CD4-positive, alpha-beta T cell (primary cell): Measurements from ENCODE around the gene USF2. TPM values are rescaled to one million over a fixed set of nuclear protein-coding genes. Genes with fewer than 3 reads are reported as not detected.

Experiments
- ATAC-seq: fragments of 200-7000 bp; cut with Tn5 transposase; one replicate; pipeline ENCODE4 v1.10.0; 2022; ENCODE audit warnings: mild to moderate bottlenecking; ENCODE audit not compliant: poor library complexity
- CTCF ChIA-PET: fragments of 350-600 bp; sonication (Branson Sonifier 250); formaldehyde crosslinking; loops from one replicate; lab custom pipeline; 2021; ENCODE audit warnings: antibody characterized with exemption, inconsistent platforms; lab: Charles Lee
- POLR2A ChIA-PET: fragments of 350-600 bp; sonication (Branson Sonifier 250); formaldehyde crosslinking; loops from one replicate; lab custom pipeline; 2021; ENCODE audit warnings: antibody characterized with exemption, inconsistent platforms; lab: Charles Lee
- DNase-seq, 14 experiments: peaks; one replicate each; pipeline ENCODE4 v3.0.0-alpha.2; 2013 to 2020; ENCODE audit warnings: mixed read lengths in 2 of 14
- H3K27ac ChIP-seq, 2 donors: one replicate each; pipeline versions ENCODE4 v1.5.1 to v1.7.0; 2013; ENCODE audit warnings: low read length in 2 of 2, low read depth in 1 of 2, mild to moderate bottlenecking in 1 of 2
- H3K27me3 ChIP-seq, 2 experiments: 1 replicate in 1 of 2; 2 replicates in 1 of 2; pipeline versions ENCODE4 v1.6.1 to v1.7.0; 2013; ENCODE audit warnings: low read length in 2 of 2, control low read depth in 1 of 2, mild to moderate bottlenecking in 1 of 2, moderate library complexity in 1 of 2; ENCODE audit not compliant: insufficient read depth in 2 of 2, control insufficient read depth in 1 of 2
- H3K36me3 ChIP-seq: one replicate; pipeline ENCODE4 v1.6.1; 2013; ENCODE audit warnings: low read length, control low read depth; ENCODE audit not compliant: insufficient read depth
- H3K4me1 ChIP-seq: one replicate; pipeline ENCODE4 v1.6.1; 2013; ENCODE audit warnings: low read length, control low read depth; ENCODE audit not compliant: insufficient read depth
- H3K4me3 ChIP-seq: one replicate; pipeline ENCODE4 v1.5.1; 2013; ENCODE audit warnings: mild to moderate bottlenecking, low read length, moderate library complexity
- H3K9me3 ChIP-seq, 2 experiments: 1 replicate in 1 of 2; 2 replicates in 1 of 2; pipeline versions ENCODE4 v1.6.1 to v1.7.0; 2013; ENCODE audit warnings: low read length in 2 of 2, mild to moderate bottlenecking in 2 of 2, control low read depth in 1 of 2, moderate library complexity in 1 of 2; ENCODE audit not compliant: control insufficient read depth in 1 of 2, insufficient read depth in 1 of 2
- H3K27ac Mint-ChIP-seq: one replicate; pipeline ENCODE4 v1.8.0; 2020; ENCODE audit warnings: mixed read lengths
- H3K27me3 Mint-ChIP-seq: one replicate; pipeline ENCODE4 v1.8.0; 2021; ENCODE audit warnings: mixed read lengths
- H3K36me3 Mint-ChIP-seq: one replicate; pipeline ENCODE4 v1.8.0; 2021; ENCODE audit warnings: low read depth, mixed read lengths
- H3K4me1 Mint-ChIP-seq: one replicate; pipeline ENCODE4 v1.8.0; 2021; ENCODE audit warnings: low read depth, mixed read lengths
- H3K4me3 Mint-ChIP-seq: one replicate; pipeline ENCODE4 v1.8.0; 2020; ENCODE audit warnings: mild to moderate bottlenecking, mixed read lengths
- H3K9me3 Mint-ChIP-seq: one replicate; pipeline ENCODE4 v1.8.0; 2020; ENCODE audit warnings: mixed read lengths
- intact Hi-C, 2 experiments: fragments of 100-400 bp; cut with DNase I in 1 of 2; cut with micrococcal nuclease in 1 of 2; formaldehyde crosslinking; loops; one replicate each; pipeline versions ENCODE4 v1.15.1 to v1.9.0; 2023 to 2025; cut with DNase I, micrococcal nuclease
- total RNA-seq, 174 experiments: library from RNA in 2 of 174; stranded (reverse) in 2 of 174; gene quantifications; one replicate each; pipeline ENCODE4 v1.2.3 and lab custom pipeline; 2021 to 2026
- TF ChIP-seq, protein P1 (sequence below): fragments of 200-600 bp; IDR thresholded peaks from one replicate; pipeline ENCODE4 v1.8.0; 2022; ENCODE audit warnings: antibody characterized with exemption, mild to moderate bottlenecking

Gene USF2
- total RNA-seq, 2 experiments from 2014 or later: 335 to 344 TPM

- CTCF ChIA-PET: no interaction called here
- peaks cover 38% of the 10 kb centered on the region for H3K4me1 ChIP-seq
- H3K4me3 Mint-ChIP-seq: no peak overlapping the region
- no peak for ATAC-seq
- TF ChIP-seq, protein P1, sequence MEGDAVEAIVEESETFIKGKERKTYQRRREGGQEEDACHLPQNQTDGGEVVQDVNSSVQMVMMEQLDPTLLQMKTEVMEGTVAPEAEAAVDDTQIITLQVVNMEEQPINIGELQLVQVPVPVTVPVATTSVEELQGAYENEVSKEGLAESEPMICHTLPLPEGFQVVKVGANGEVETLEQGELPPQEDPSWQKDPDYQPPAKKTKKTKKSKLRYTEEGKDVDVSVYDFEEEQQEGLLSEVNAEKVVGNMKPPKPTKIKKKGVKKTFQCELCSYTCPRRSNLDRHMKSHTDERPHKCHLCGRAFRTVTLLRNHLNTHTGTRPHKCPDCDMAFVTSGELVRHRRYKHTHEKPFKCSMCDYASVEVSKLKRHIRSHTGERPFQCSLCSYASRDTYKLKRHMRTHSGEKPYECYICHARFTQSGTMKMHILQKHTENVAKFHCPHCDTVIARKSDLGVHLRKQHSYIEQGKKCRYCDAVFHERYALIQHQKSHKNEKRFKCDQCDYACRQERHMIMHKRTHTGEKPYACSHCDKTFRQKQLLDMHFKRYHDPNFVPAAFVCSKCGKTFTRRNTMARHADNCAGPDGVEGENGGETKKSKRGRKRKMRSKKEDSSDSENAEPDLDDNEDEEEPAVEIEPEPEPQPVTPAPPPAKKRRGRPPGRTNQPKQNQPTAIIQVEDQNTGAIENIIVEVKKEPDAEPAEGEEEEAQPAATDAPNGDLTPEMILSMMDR: no peak
- POLR2A ChIA-PET: interaction anchor here (0.5 to 1.3 kb wide), 2 partner anchors 14 to 51 kb away, joined by 3 to 6 read pairs; no protein-coding TSS in a partner anchor
- H3K4me1 Mint-ChIP-seq: peaks cover 21% of the 10 kb centered on the region
- no peak overlapping the region for H3K4me3 ChIP-seq
- no peaks in the 10 kb centered on the region for H3K9me3 Mint-ChIP-seq
- H3K27me3 Mint-ChIP-seq: no peaks in the 10 kb centered on the region
- no peak for DNase-seq
- H3K9me3 ChIP-seq: peaks cover 0 to 6% of the 10 kb centered on the region in 2 experiments
- H3K27ac Mint-ChIP-seq: no peak overlapping the region
- no peaks in the 10 kb centered on the region for H3K36me3 Mint-ChIP-seq
- H3K36me3 ChIP-seq: no peaks in the 10 kb centered on the region
- intact Hi-C loops: no loop called here
- H3K27ac ChIP-seq: no peak overlapping the region
- H3K27me3 ChIP-seq: no peaks in the 10 kb centered on the region
Observed at GRCh38 chr19:35225951-35226350, 42.8 kb upstream of the USF2 start.

DNA sequence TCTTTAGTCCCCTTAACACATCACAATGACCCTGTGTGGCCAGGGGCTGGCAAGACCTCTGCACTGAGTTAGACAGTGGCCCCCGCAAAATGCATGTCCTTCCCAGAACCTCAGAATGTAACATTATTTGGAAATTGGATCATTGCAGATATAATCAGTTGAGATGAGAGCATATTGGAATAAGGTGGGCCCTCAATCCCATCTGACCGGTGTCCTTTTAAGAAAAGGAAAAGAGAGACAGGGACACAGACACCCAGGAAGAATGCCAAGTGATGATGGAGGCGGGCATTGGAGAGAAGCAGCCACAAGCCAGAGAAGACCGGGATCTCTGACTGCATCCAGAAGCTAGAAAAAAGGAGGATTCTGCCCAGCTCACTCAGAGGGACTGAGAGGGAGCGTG, 42.0 kb upstream of the USF2 start:
- H3K4me1 Mint-ChIP-seq: peaks cover 21% of the 10 kb centered on the region
- CTCF ChIA-PET: no interaction called here
- no peaks in the 10 kb centered on the region for H3K27me3 Mint-ChIP-seq
- H3K27me3 ChIP-seq: no peaks in the 10 kb centered on the region
- ATAC-seq (no peak), DNase-seq (no peak)
- H3K27ac Mint-ChIP-seq: no peak overlapping the region
- POLR2A ChIA-PET: no interaction called here
- no peaks in the 10 kb centered on the region for H3K9me3 Mint-ChIP-seq
- H3K4me1 ChIP-seq: peaks cover 33% of the 10 kb centered on the region
- no peak overlapping the region for H3K27ac ChIP-seq
- no peaks in the 10 kb centered on the region for H3K36me3 Mint-ChIP-seq
- no peaks in the 10 kb centered on the region for H3K36me3 ChIP-seq
- intact Hi-C loops: no loop called here
- H3K9me3 ChIP-seq: peaks cover 0 to 6% of the 10 kb centered on the region in 2 experiments
- TF ChIP-seq, protein P1: no peak
- no peak overlapping the region for H3K4me3 Mint-ChIP-seq
- H3K4me3 ChIP-seq: no peak overlapping the region

GRCh38 chr19:35228177-35228930, 40.4 kb upstream of the USF2 start, which contains the start of gene FAM187B:
Gene FAM187B (minus strand): TSS chr19:35228739. CDS start chr19:35228680, 59 bp downstream.
- no peaks in the 10 kb centered on the region for H3K9me3 ChIP-seq
- TF ChIP-seq, protein P1: no peak
- H3K27me3 ChIP-seq: no peaks in the 10 kb centered on the region
- DNase-seq: no peak
- Mint-ChIP-seq H3K27ac (no peak within 1 kb of the TSS), H3K4me3 (no peak within 1 kb of the TSS), H3K4me1 (peaks cover 16% of the 10 kb centered on the region), H3K36me3 (no peaks in the 10 kb centered on the region), H3K9me3 (no peaks in the 10 kb centered on the region), H3K27me3 (no peaks in the 10 kb centered on the region)
- no peak within 1 kb of the TSS for H3K4me3 ChIP-seq
- no peak within 1 kb of the TSS for H3K27ac ChIP-seq
- POLR2A ChIA-PET: interaction anchor here (1.1 to 1.4 kb wide), 2 partner anchors 11 to 13 kb away, joined by 3 to 5 read pairs; no protein-coding TSS in a partner anchor
- H3K4me1 ChIP-seq: peaks cover 20% of the 10 kb centered on the region
- CTCF ChIA-PET: no interaction called here
- intact Hi-C loops: no loop called here
- H3K36me3 ChIP-seq: no peaks in the 10 kb centered on the region
- no peak for ATAC-seq
